Measurements from ENCODE around the gene SMARCA2.

The SMARCA2 gene

DNA sequence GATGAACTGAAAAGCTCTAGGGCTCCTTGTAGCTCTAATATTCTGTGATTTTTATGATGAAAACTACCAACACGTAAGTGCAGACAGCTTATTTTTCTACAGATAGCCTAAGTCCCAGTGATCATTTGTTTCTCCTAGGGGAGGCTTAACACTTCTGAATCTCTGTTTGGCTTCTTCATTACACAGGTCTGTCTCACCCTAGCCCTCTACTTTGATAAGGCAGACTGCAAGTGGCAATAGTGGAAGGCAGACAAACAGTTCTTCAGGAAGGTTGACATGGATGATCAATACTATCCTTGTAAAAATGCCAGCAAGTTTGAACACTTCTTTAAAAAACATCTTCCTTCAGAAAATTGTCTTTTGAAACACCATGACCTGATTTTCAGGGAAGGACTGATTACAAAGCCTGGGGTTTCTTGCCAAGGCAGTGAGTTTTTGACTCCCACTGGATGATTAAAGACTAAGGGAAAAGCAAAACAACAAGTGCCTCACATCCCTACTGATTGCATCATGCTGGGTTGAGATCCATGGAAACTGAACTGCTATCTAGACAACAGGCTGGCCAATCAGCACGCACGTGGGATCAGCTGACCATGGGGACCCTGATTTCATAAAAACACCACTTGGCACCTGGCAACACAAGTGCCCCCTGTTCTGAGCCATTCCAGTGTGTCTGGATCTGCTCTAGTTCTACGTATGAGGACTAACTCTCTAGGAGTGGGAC is 212.2 kb downstream of the SMARCA2 start:
- no peak for DNase-seq

- no peak for DNase-seq
These were observed 213.0 kb downstream of the SMARCA2 start for GRCh38 chr9:2228132-2228531.

GRCh38 chr9:2228641-2229040 is 213.5 kb downstream of the SMARCA2 start:
- DNase-seq: no peak

DNA sequence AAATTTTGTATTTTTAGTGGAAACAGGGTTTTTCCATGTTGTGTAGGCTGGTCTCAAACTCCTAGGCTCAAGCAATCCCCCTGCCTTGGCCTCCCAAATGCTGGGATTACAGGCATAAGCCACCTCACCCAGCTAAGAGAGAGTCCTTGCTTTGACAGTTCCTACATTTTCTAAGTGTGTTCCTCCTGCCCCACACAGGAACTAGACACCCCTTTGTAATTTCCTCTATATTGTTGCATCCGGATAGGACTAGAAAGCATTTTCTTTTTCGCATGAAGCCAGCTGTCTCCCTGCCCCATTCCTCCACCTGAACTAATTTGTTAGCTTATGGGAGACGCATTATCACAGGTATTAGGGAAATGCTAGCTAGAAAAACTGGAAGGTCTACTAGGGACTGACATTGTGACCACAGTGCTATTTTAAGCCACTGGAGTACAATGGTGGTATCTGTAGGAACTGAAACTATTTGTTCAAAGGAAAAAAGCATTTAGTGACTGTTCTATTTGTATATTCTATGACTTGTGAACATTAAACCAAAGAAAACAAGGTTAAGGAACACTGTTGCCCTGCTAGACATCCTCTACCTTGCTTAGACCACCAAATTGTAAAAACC is 214.1 kb downstream of the SMARCA2 start:
- no peak for DNase-seq

- no peak for DNase-seq
These were observed 215.2 kb downstream of the SMARCA2 start for GRCh38 chr9:2230362-2230761.

DNA sequence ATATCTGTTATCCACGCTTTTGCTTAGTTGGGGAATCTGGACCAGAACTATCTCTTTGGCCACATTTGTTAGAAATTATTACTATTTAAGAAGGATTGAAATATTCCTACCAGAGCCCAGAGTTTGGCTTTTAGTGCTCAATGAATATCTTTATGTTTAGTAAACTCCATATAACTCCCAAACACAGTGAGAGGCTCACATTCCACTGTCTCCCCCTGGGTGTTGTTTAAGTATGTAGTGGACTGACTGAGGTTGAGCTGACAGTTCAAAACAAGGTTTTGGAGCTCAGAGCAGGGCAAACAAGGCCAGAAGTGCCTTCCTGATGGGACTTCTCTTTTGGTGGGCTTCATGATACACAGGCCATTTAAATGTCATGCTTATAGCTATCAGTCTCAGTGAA is 216.0 kb downstream of the SMARCA2 start:
- no peak for DNase-seq

- no peak for DNase-seq
These were observed 216.7 kb downstream of the SMARCA2 start for GRCh38 chr9:2231829-2232228.

DNA sequence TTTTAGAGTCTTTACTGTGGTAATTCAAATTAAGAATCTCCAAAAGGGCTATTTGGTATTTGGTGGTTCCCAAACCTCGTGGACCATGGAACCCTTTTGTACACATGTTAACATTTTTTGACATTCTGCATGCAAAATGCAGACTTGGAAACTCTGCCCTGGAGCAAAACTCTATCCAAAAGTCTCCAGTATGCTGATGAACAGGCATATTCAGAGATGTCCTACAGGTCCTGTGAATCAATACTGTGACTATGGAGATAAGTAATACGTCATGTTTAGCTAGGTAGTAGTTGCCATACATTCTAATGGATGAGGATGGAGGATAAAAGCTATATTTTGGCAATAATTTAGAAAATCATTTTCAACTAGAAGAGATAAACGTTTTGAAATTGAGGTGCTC is 218.1 kb downstream of the SMARCA2 start:
- DNase-seq: no peak

DNA sequence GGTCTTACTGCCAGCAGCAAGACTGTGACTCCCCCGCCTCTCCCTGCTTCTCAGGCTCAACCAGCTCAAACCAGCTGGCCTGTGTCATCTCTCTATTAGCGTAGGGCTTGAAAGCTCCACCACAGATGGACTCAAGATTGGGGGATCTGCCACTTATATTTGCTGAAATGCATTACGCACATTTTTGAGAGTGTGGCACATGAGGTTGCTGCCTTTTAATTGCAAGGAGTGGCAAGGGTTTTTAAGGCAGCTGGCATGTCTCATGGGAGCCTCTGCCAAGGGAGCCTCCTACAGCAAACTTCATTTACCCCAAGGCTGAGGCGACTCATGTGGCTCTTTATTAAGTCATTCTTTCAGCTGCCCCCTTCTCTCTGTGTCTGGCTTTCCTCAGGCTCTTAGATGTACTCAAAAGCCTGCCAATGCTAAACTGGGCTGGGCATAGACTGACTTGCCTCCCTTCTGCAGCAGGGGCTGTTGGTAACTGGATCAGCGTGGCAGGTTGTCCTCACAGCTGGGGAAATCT is 219.3 kb downstream of the SMARCA2 start:
- no peak for DNase-seq

DNA sequence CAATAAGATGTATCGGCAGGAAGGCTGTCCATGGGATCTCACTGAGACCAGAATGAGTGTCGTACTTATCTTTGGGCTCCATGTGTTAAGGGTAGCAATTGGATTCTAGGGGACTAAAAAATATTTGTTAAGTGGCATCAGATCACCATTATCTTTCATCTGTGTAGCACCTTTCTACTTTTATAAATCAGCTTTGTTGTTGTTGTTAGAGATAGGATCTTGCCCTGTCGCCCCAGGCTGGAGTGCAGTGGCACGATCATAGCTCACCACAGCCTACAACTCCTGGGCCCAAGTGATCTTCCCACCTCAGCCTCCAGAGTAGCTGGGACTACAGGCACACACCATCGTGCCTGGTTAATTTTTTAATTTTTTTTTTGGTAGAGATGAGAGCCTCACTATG is 220.5 kb downstream of the SMARCA2 start:
- DNase-seq: no peak

GRCh38 chr9:2236850-2237249 is 221.7 kb downstream of the SMARCA2 start:
- no peak for DNase-seq

DNA sequence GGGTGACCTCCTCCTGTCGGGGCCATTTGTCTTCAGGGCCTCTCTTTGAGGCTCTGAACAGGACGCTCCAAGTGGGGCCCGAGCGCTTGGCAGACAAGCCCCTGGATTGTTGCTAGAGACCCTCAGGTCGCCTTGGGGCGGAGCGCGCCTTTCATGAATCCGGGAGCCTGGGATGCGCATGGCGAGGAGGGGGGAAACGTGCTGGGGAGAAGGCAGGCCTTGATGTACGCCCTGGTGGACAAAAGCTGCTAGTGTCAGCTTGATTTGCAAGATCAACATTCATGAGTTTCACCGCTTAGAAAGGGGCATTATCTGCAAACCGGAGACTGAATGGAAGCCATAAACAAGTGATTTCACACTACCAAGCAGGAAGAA is 226.3 kb downstream of the SMARCA2 start:
- DNase-seq: no peak

- DNase-seq: peak; percentile 87
These were observed 226.9 kb downstream of the SMARCA2 start for GRCh38 chr9:2241836-2242741.

DNA sequence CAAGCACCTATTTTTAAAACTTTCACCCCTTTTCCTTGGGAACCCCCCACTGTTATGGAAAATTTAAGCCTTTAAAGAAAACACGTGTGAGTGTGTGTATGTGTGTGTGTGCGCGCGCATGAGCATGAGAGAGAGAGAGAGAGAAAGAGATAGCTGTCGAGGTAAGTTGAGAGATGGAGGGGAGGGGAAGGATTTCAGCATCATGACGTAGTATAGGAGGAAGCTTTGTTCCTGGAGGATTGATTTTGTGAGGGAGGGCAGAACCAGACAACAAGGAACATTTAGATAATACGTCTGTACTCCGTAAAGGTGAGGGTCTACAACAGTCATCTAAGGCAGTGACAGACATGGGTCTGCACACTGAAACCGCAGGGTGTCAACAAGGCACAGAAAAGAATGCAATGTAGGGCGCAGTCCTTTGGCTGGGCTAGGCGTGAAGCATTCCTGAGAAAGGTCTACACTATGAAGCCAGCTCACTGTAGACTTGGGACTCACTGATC is 227.7 kb downstream of the SMARCA2 start:
- DNase-seq: no peak
